Neural progenitor cell (in vitro differentiated cells): Measurements from ENCODE around the gene KLHL3.

Source experiments
- EZH2phosphoT487 ChIP-seq: fragments of 200-600 bp; sonication (generic); IDR thresholded peaks from 2 replicates; pipeline ENCODE4 v1.6.1; 2017; ENCODE audit warnings: antibody characterized with exemption
- TF ChIP-seq, protein P1 (sequence below): fragments of 200-600 bp; sonication (generic); IDR thresholded peaks from 2 replicates; pipeline ENCODE4 v1.5.1; 2017; ENCODE audit warnings: antibody characterized with exemption, mild to moderate bottlenecking

DNA sequence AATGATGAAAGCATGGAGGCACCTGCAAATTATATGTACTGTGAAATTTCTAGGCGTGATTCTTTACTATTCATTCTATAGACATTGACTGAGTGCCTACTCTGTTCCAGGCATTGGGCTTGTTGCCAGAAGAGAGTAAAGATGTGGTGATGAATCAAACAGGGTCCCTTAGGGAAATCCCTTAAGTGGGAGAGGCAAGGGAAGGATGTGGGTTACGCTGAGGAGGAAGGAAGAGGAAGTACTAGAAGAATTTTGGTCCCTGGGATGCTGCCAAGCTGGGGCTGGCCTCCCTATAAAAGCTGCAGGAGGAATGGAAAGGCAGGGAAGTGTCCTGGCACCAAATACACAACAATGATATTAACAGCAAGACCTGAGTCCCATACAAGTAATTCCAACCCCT lies 160.0 kb downstream of the KLHL3 start:
- TF ChIP-seq, protein P1, sequence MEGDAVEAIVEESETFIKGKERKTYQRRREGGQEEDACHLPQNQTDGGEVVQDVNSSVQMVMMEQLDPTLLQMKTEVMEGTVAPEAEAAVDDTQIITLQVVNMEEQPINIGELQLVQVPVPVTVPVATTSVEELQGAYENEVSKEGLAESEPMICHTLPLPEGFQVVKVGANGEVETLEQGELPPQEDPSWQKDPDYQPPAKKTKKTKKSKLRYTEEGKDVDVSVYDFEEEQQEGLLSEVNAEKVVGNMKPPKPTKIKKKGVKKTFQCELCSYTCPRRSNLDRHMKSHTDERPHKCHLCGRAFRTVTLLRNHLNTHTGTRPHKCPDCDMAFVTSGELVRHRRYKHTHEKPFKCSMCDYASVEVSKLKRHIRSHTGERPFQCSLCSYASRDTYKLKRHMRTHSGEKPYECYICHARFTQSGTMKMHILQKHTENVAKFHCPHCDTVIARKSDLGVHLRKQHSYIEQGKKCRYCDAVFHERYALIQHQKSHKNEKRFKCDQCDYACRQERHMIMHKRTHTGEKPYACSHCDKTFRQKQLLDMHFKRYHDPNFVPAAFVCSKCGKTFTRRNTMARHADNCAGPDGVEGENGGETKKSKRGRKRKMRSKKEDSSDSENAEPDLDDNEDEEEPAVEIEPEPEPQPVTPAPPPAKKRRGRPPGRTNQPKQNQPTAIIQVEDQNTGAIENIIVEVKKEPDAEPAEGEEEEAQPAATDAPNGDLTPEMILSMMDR = no peak
- TF ChIP-seq EZH2phosphoT487 = no peak
